K562 (cell line): ENCODE measurements around the gene PRM2. TPM values are rescaled to one million over a fixed set of nuclear protein-coding genes. Genes with fewer than 3 reads are reported as not detected.
A peak's percentile ranks its signal among the peaks of the same experiment; 100 is the strongest.

Source experiments
- HEY1 ChIP-seq: fragments of 250-450 bp; sonication (Bioruptor Pico); IDR thresholded peaks from 2 replicates; pipeline ENCODE4 v1.5.0; 2020; ENCODE audit warnings: mild to moderate bottlenecking, moderate library complexity, borderline replicate concordance
- JUND ChIP-seq, 2 experiments: IDR thresholded peaks; 2 replicates in 1 of 2; 3 replicates in 1 of 2; pipeline ENCODE4 v1.6.1; 2011; ENCODE audit warnings: borderline replicate concordance in 2 of 2, low read depth in 2 of 2, low read length in 2 of 2, improper control_type of control experiment in 1 of 2, missing biosample characterization in 1 of 2, missing genetic modification characterization in 1 of 2, missing genetic modification reagents in 1 of 2
- KDM4B ChIP-seq, 2 experiments: fragments of 450-650 bp in 1 of 2; sonication (generic) in 1 of 2; IDR thresholded peaks; 2 replicates each; pipeline ENCODE4 v1.6.1; 2016 to 2017; ENCODE audit warnings: borderline replicate concordance in 2 of 2, antibody characterized with exemption in 1 of 2, low read depth in 1 of 2, mild to moderate bottlenecking in 1 of 2
- MTA1 ChIP-seq: fragments of 450-650 bp; IDR thresholded peaks from 2 replicates; pipeline ENCODE4 v1.6.1; 2017; ENCODE audit warnings: borderline replicate concordance
- POLR3A ChIP-seq: IDR thresholded peaks from 2 replicates; pipeline ENCODE4 v1.6.1; 2011; ENCODE audit warnings: borderline replicate concordance, mild to moderate bottlenecking, moderate library complexity; ENCODE audit not compliant: insufficient read length, insufficient read depth; ENCODE audit errors: extremely low read depth
- TAF7 ChIP-seq: fragments of 450-650 bp; IDR thresholded peaks from 2 replicates; pipeline ENCODE4 v1.6.1; 2016; ENCODE audit warnings: missing genetic modification characterization, missing compliant biosample characterization
- THRA ChIP-seq: fragments of 450-650 bp; IDR thresholded peaks from 2 replicates; pipeline ENCODE4 v1.6.1; 2017; ENCODE audit warnings: mild to moderate bottlenecking, moderate library complexity
- ZBTB1 ChIP-seq: sonication (generic); formaldehyde crosslinking; IDR thresholded peaks from 2 replicates; pipeline ENCODE4 v1.8.1; 2023; ENCODE audit warnings: missing genetic modification reagents, low read depth, mild to moderate bottlenecking, borderline replicate concordance
- ZBTB17 ChIP-seq: fragments of 450-650 bp; formaldehyde crosslinking; IDR thresholded peaks from 2 replicates; pipeline ENCODE4 v1.4.0; 2020; ENCODE audit warnings: mild to moderate bottlenecking
- ZNF384 ChIP-seq: IDR thresholded peaks from 2 replicates; pipeline ENCODE4 v1.6.1; 2012; ENCODE audit warnings: low read depth, low read length, improper control_type of control experiment
- polyA plus RNA-seq, 8 experiments: library from polyadenylated mRNA; depleted of rRNA in 4 of 8; stranded (reverse) in 5 of 8; unstranded in 3 of 8; fragments of >200 nt; fragmentation: Nextera tagmentation in 2 of 8; fragmentation: Illumina TruSeq in 1 of 8; extraction: Ambion mirVana in 2 of 8; extraction: Trizol in 1 of 8; gene quantifications; 2 replicates each; pipeline versions ENCODE4 v1.2.1 to v1.2.3, GENCODE V29; 2011 to 2014; ENCODE audit warnings: inconsistent platforms in 1 of 8, missing spikeins in 1 of 8
- total RNA-seq, 7 experiments: library from RNA; depleted of rRNA in 6 of 7; stranded (reverse); fragments of >200 nt in 6 of 7; fragmentation: Illumina TruSeq in 2 of 7; extraction: Trizol in 2 of 7; gene quantifications; 2 replicates each; pipeline versions ENCODE4 v1.2.1 to v1.2.3, GENCODE V29; 2011 to 2021; ENCODE audit warnings: low replicate concordance in 1 of 7
- TF ChIP-seq, protein P1 (sequence below): fragments of 250-450 bp; sonication (Bioruptor Pico); IDR thresholded peaks from 2 replicates; pipeline ENCODE4 v1.4.0; 2020; ENCODE audit warnings: mild to moderate bottlenecking, moderate library complexity, borderline replicate concordance
- TF ChIP-seq, protein P2 (sequence below), 2 experiments: fragments of 450-650 bp; IDR thresholded peaks; 2 replicates each; pipeline ENCODE4 v1.6.1; 2016; ENCODE audit warnings: mild to moderate bottlenecking in 2 of 2, borderline replicate concordance in 1 of 2, low read depth in 1 of 2, moderate library complexity in 1 of 2

Gene PRM2
- total and polyA plus RNA-seq, 9 of the 15 experiments (the other 6 are each of a cell fraction or from before 2014, with no cell fraction given), result not detected

DNA sequence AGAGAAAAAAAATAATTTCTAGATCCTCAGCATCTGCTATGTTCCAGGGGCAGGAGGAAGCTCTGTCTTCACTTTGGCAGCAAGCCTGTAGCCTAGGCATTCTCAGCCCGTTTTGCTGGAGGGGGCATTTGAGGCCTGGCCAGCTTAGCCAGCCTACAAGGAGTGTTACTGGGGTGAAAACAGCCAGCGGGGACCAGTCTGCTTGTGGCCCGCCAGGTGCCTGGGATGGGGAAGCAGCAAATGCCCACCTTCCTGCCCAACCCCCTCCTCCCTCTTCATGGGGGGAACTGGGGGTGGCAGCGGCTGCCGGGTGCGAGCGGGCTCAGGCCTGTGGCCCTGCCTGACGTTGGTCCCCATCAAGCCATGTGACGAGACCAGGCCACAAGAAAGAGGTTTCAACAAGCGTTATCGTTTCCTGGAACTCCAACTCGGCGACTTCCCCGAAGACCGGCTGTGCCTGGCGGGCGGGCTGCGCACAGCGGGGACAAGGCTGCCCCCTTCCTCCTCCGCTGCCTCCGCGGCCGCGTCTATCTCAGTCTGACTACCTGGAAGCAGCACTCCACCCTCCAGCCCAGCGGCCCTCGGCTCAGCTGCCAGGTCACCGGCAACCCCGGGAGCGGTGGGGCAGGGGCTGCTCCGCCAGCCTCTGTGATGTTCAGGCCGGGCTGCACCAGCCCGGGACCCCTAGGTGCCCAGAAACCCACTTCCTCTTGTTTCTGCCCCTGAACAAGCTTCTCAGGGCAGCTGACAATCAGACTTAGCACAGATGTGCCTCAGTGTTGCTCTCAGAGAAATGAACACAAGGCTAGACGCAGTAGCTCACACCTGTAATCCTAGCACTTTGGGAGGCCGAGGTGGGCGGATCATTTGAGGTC lies 43.2 kb downstream of the PRM2 start (continued):
- no peak; the same call in 1 of the 2 replicates for TF ChIP-seq MTA1
- TF ChIP-seq ZNF384, result no peak
- TF ChIP-seq HEY1, result no peak
- no peak for TF ChIP-seq POLR3A
- TF ChIP-seq THRA, result no peak
- TF ChIP-seq, protein P1, sequence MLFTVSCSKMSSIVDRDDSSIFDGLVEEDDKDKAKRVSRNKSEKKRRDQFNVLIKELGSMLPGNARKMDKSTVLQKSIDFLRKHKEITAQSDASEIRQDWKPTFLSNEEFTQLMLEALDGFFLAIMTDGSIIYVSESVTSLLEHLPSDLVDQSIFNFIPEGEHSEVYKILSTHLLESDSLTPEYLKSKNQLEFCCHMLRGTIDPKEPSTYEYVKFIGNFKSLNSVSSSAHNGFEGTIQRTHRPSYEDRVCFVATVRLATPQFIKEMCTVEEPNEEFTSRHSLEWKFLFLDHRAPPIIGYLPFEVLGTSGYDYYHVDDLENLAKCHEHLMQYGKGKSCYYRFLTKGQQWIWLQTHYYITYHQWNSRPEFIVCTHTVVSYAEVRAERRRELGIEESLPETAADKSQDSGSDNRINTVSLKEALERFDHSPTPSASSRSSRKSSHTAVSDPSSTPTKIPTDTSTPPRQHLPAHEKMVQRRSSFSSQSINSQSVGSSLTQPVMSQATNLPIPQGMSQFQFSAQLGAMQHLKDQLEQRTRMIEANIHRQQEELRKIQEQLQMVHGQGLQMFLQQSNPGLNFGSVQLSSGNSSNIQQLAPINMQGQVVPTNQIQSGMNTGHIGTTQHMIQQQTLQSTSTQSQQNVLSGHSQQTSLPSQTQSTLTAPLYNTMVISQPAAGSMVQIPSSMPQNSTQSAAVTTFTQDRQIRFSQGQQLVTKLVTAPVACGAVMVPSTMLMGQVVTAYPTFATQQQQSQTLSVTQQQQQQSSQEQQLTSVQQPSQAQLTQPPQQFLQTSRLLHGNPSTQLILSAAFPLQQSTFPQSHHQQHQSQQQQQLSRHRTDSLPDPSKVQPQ (CRISPR knock-in tag), result peak; percentile 75; the same call in 1 of the 2 replicates
- TF ChIP-seq TAF7 (tag), result peak; percentile 22; the same call in 1 of the 2 replicates
- peak; percentile 20; the same call in 1 of the 2 replicates for TF ChIP-seq ZBTB1 (CRISPR knock-in tag)
- TF ChIP-seq KDM4B (IDR thresholded peaks at IDR 0.05; ENCODE audit: borderline replicate concordance in 2 of 2, low read depth in 1 of 2), result peak in 1 of 2 experiments; percentile 61; a peak in 1 of 4 replicates
- peak; percentile 86 for TF ChIP-seq ZBTB17
- TF ChIP-seq JUND (IDR thresholded peaks at IDR 0.05; ENCODE audit: borderline replicate concordance, low read depth, low read length), result peak; percentile 77
- TF ChIP-seq JUND (tag; IDR thresholded peaks at IDR 0.05; ENCODE audit: borderline replicate concordance, low read depth, low read length), result peak; percentile 87; the same call in 2 of the 3 replicates
- TF ChIP-seq, protein P2, sequence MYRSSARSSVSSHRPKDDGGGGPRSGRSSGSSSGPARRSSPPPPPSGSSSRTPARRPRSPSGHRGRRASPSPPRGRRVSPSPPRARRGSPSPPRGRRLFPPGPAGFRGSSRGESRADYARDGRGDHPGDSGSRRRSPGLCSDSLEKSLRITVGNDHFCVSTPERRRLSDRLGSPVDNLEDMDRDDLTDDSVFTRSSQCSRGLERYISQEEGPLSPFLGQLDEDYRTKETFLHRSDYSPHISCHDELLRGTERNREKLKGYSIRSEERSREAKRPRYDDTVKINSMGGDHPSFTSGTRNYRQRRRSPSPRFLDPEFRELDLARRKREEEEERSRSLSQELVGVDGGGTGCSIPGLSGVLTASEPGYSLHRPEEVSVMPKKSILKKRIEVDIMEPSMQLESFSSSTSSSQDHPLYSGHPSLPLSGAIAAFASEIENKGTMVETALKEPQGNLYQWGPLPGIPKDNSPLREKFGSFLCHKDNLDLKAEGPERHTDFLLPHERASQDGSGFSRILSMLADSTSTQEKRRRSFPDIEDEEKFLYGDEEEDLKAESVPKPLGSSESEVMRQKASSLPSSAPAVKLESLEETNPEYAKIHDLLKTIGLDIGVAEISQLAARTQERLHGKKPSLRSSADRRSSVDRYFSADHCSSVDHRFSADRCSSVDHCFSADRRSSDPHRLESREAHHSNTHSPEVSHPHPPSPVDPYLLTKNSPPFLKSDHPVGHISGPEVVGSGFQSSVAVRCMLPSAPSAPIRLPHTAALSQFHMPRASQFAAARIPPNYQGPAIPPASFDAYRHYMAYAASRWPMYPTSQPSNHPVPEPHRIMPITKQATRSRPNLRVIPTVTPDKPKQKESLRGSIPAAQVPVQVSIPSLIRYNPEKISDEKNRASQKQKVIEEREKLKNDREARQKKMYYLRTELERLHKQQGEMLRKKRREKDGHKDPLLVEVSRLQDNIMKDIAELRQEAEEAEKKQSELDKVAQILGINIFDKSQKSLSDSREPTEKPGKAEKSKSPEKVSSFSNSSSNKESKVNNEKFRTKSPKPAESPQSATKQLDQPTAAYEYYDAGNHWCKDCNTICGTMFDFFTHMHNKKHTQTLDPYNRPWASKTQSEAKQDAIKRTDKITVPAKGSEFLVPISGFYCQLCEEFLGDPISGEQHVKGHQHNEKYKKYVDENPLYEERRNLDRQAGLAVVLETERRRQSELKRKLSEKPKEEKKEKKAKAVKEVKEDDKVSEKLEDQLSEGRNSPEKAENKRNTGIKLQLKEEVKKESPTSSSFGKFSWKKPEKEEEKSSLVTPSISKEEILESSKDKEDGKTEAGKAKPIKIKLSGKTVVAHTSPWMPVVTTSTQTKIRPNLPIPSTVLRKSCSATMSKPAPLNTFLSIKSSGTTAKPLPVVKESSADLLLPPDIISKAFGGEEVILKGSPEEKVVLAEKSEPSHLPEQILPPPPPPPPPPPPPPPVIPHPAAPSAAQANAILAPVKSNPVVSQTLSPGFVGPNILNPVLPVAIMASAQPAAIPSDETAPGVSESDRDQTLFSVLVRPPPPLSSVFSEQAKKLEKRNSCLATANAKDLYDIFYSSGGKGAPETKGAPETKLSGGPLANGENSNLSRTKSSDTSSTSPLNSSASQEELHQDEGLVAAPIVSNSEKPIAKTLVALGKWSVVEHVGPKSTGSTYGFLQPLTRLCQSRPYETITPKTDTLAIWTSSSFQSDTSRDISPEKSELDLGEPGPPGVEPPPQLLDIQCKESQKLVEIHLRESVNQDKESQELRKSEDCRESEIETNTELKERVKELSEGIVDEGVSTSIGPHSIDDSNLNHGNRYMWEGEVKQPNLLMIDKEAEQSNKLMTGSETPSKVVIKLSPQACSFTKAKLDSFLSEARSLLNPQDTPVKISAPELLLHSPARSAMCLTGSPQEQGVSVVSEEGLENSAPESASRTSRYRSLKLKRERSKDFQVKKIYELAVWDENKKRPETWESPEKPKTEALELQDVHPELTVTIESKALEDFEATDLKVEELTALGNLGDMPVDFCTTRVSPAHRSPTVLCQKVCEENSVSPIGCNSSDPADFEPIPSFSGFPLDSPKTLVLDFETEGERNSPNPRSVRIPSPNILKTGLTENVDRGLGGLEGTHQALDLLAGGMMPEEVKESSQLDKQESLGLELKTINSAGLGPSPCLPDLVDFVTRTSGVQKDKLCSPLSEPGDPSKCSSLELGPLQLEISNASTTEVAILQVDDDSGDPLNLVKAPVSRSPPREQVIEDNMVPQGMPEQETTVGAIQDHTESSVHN (IDR thresholded peaks at IDR 0.05; ENCODE audit: borderline replicate concordance in 1 of 2, low read depth in 1 of 2), result no peak
